ENCODE measurements around the gene FAM25G. TPM values are rescaled to one million over a fixed set of nuclear protein-coding genes. Genes with fewer than 3 reads are reported as not detected.
A peak's percentile ranks its signal among the peaks of the same experiment; 100 is the strongest.
"Not testable (repeated sequence)": the region's sequence is repeated elsewhere in the genome, so short reads cannot be mapped to it uniquely, and the experiment has no call there.

FAM25G gene
- total and polyA plus RNA-seq, 4 experiments from 2014 or later = not detected

DNA sequence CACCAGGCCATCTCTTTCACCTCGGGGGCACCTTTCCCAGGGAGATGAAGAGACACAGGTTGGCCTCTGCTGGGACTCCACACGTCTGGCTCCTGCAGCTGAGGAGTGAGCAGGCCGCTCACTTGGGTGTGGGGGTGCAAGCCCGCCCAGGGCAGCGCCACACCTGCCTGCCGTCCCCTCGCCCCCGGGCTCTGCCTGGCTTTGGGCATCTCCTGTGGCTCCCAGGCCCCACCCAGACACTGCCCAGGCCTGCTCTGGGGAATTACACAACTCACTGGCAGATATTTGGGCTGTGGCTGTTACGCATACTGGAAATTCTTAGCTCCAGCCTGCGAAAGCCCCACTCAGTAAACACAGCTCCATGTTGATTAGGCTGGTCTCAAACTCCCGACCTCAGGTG lies 7.6 kb downstream of the FAM25G start, which contains the start of gene ANXA8:
Gene ANXA8 (minus strand): TSS at position 193 of the 400 bp plus-strand sequence. CDS start 182 bp downstream, at position 11.
- CTCF ChIA-PET (ENCODE audit: partially characterized antibody); H3K4me3 ChIP-seq (ENCODE audit: low read length in 2 of 2); H3K36me3 Mint-ChIP-seq; H3K9me3 Mint-ChIP-seq; H3K27ac ChIP-seq (ENCODE audit: low read depth, low read length); H3K27ac Mint-ChIP-seq; H3K36me3 ChIP-seq (ENCODE audit: insufficient read depth, low read length); H3K27me3 Mint-ChIP-seq; H3K9me3 ChIP-seq (ENCODE audit: control insufficient read depth in 1 of 2, low read length in 2 of 2); DNase-seq; H3K4me1 ChIP-seq (ENCODE audit: insufficient read depth, low read length); H3K4me3 Mint-ChIP-seq; H3K4me1 Mint-ChIP-seq; intact Hi-C loops (cut with micrococcal nuclease); POLR2A ChIA-PET (ENCODE audit: partially characterized antibody); H3K27me3 ChIP-seq (ENCODE audit: insufficient read depth, low read length): not testable (repeated sequence)

DNA sequence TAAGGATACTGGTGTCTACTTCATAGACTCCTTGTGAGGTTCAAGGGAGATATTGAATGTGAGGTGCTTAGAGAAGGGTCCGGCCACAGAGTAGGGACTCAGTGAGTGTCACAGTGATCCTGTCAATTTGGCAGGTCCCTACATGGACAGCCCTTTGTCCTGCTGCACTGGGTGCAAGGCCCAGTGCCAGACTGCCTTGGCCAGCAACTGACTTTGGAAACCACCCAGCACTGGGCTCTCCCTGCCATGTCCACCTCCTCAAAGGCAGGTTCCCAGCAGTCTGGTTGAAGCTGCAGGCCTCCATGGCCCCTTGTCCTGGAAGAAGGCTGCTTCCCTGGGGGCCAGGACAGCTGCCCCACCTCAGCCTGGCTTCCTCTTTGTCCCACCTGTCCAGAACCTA lies 9.1 kb downstream of the FAM25G start:
- H3K4me1 ChIP-seq (ENCODE audit: insufficient read depth, low read length); CTCF ChIA-PET (ENCODE audit: partially characterized antibody); H3K27ac ChIP-seq (ENCODE audit: low read depth, low read length); H3K4me3 Mint-ChIP-seq; DNase-seq; H3K27ac Mint-ChIP-seq; POLR2A ChIA-PET (ENCODE audit: partially characterized antibody); H3K9me3 ChIP-seq (ENCODE audit: control insufficient read depth in 1 of 2, low read length in 2 of 2); H3K9me3 Mint-ChIP-seq; H3K4me3 ChIP-seq (ENCODE audit: low read length in 2 of 2); H3K27me3 ChIP-seq (ENCODE audit: insufficient read depth, low read length); H3K27me3 Mint-ChIP-seq; intact Hi-C loops (cut with micrococcal nuclease); H3K36me3 Mint-ChIP-seq; H3K4me1 Mint-ChIP-seq; H3K36me3 ChIP-seq (ENCODE audit: insufficient read depth, low read length): not testable (repeated sequence)

DNA sequence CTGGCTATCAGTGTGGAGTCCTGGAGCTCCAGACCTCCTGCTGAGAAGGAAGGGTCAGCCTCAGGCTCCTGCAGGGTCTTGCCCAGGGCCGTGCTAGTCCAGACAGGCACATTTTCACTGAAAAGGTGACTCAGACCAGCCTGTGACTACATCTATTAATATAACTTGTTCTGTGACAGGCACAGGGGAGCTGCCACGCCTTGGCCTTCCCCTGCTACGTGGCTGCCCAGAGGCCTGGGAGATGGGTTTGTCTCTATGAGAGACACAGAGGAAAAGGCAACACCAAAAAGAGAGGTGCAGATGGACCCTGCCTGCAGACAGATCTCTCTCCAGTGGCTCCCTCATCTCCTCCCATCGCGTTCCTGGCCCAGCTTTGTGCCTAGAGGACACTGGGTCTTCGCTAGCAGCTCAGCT lies 9.7 kb downstream of the FAM25G start:
- H3K4me1 Mint-ChIP-seq; H3K36me3 Mint-ChIP-seq; intact Hi-C loops (cut with micrococcal nuclease); H3K9me3 ChIP-seq (ENCODE audit: control insufficient read depth in 1 of 2, low read length in 2 of 2); H3K27ac ChIP-seq (ENCODE audit: low read depth, low read length); CTCF ChIA-PET (ENCODE audit: partially characterized antibody); H3K27ac Mint-ChIP-seq; H3K4me1 ChIP-seq (ENCODE audit: insufficient read depth, low read length); H3K27me3 Mint-ChIP-seq; DNase-seq; H3K4me3 Mint-ChIP-seq; H3K27me3 ChIP-seq (ENCODE audit: insufficient read depth, low read length); POLR2A ChIA-PET (ENCODE audit: partially characterized antibody); H3K4me3 ChIP-seq (ENCODE audit: low read length in 2 of 2); H3K9me3 Mint-ChIP-seq; H3K36me3 ChIP-seq (ENCODE audit: insufficient read depth, low read length): not testable (repeated sequence)

DNA sequence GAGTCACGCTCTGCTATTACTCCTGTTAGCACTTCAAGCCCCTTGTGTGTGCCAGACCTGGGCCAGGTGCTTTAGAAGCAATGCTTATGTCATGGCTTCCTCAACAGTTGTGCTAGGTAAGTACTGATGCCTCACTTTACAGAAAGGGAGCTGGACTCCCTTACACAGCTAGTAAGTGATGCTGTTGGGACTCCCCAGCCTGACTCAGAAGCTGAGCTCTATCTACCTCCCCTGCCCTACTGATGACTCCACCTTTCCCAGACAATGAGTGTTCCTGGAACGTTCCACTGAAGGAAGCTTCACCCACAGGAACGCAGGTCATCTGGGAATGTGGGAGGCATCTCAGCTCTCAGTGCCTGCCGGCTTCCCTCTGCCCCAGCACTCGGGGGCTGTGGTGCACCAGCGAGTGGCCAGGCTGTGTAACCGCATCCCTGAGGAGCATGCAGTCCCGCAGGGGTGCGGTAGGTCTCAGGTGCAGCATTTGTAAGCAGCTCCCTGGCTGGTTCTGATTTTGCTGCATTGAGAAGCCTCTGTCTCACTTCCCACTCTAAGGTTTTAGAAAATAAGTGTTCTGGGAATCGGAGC lies 10.2 kb downstream of the FAM25G start:
- CTCF ChIA-PET (ENCODE audit: partially characterized antibody); H3K27me3 ChIP-seq (ENCODE audit: insufficient read depth, low read length); H3K36me3 ChIP-seq (ENCODE audit: insufficient read depth, low read length); H3K4me1 Mint-ChIP-seq; intact Hi-C loops (cut with micrococcal nuclease); H3K9me3 ChIP-seq (ENCODE audit: control insufficient read depth in 1 of 2, low read length in 2 of 2); H3K27ac ChIP-seq (ENCODE audit: low read depth, low read length); DNase-seq; H3K4me1 ChIP-seq (ENCODE audit: insufficient read depth, low read length); H3K9me3 Mint-ChIP-seq; H3K36me3 Mint-ChIP-seq; H3K4me3 ChIP-seq (ENCODE audit: low read length in 2 of 2); H3K27ac Mint-ChIP-seq; H3K4me3 Mint-ChIP-seq; POLR2A ChIA-PET (ENCODE audit: partially characterized antibody); H3K27me3 Mint-ChIP-seq: not testable (repeated sequence)

DNA sequence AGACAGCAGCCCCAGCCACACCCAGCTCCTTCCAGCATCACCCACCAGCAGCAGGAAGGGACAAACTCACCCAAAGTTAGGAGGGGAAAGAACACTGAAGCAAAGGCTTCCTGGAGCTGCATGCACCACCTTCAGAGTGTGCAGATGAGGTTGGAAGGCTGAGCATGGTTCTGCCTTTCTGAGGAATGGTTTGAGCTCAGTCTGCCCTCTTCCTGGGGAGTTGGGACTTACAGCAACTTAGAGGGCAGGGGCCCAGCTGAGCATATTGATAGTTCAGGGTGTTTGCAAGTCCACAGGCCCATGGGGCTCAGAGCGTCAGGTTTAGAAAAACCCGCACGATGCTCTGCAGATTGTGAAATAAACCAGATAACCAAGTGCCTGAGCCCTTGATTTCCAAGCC lies 11.4 kb downstream of the FAM25G start:
- H3K27ac ChIP-seq (ENCODE audit: low read depth, low read length); H3K27me3 Mint-ChIP-seq; H3K4me3 Mint-ChIP-seq; H3K4me1 ChIP-seq (ENCODE audit: insufficient read depth, low read length); H3K9me3 ChIP-seq (ENCODE audit: control insufficient read depth in 1 of 2, low read length in 2 of 2); H3K4me1 Mint-ChIP-seq; CTCF ChIA-PET (ENCODE audit: partially characterized antibody); POLR2A ChIA-PET (ENCODE audit: partially characterized antibody); H3K4me3 ChIP-seq (ENCODE audit: low read length in 2 of 2); DNase-seq; intact Hi-C loops (cut with micrococcal nuclease); H3K9me3 Mint-ChIP-seq; H3K27ac Mint-ChIP-seq; H3K27me3 ChIP-seq (ENCODE audit: insufficient read depth, low read length); H3K36me3 ChIP-seq (ENCODE audit: insufficient read depth, low read length); H3K36me3 Mint-ChIP-seq: not testable (repeated sequence)

DNA sequence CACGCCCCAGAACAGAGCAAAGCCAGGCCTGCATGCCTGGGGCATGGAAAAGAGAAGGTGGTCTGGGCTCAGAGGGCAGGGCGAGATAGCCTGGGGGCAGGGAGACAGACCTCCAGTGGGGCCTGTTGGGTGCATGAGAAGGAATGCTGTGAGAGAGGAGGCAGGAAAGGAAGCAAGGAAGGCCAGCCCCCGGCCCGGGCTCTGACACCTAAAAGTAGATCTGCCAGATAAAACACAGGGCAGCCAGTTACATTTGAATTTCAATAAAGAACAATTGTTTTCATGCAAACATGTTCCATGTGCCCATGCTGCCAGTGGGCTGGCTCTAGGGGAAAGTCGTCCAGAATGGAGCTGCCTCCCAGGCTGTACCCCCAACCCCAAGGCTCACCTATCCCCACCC lies 13.4 kb downstream of the FAM25G start:
- H3K4me1 ChIP-seq (ENCODE audit: insufficient read depth, low read length); H3K36me3 ChIP-seq (ENCODE audit: insufficient read depth, low read length); H3K4me3 Mint-ChIP-seq; H3K27ac Mint-ChIP-seq; H3K27ac ChIP-seq (ENCODE audit: low read depth, low read length); H3K36me3 Mint-ChIP-seq; H3K9me3 Mint-ChIP-seq; H3K27me3 ChIP-seq (ENCODE audit: insufficient read depth, low read length); intact Hi-C loops (cut with micrococcal nuclease); H3K4me1 Mint-ChIP-seq; POLR2A ChIA-PET (ENCODE audit: partially characterized antibody); H3K9me3 ChIP-seq (ENCODE audit: control insufficient read depth in 1 of 2, low read length in 2 of 2); H3K4me3 ChIP-seq (ENCODE audit: low read length in 2 of 2); H3K27me3 Mint-ChIP-seq; CTCF ChIA-PET (ENCODE audit: partially characterized antibody): not testable (repeated sequence)
- peak in 1 of 5 donors; percentile 7 for DNase-seq

GRCh38 chr10:47477078-47477477 lies 14.4 kb downstream of the FAM25G start:
- H3K36me3 Mint-ChIP-seq; H3K9me3 Mint-ChIP-seq; H3K27me3 Mint-ChIP-seq; CTCF ChIA-PET (ENCODE audit: partially characterized antibody); H3K4me1 Mint-ChIP-seq; H3K27ac Mint-ChIP-seq; intact Hi-C loops (cut with micrococcal nuclease); H3K4me3 Mint-ChIP-seq; H3K27me3 ChIP-seq (ENCODE audit: insufficient read depth, low read length); H3K4me3 ChIP-seq (ENCODE audit: low read length in 2 of 2); H3K27ac ChIP-seq (ENCODE audit: low read depth, low read length); H3K4me1 ChIP-seq (ENCODE audit: insufficient read depth, low read length); H3K36me3 ChIP-seq (ENCODE audit: insufficient read depth, low read length); H3K9me3 ChIP-seq (ENCODE audit: control insufficient read depth in 1 of 2, low read length in 2 of 2); POLR2A ChIA-PET (ENCODE audit: partially characterized antibody): not testable (repeated sequence)
- DNase-seq = peak in 1 of 5 donors; percentile 6

DNA sequence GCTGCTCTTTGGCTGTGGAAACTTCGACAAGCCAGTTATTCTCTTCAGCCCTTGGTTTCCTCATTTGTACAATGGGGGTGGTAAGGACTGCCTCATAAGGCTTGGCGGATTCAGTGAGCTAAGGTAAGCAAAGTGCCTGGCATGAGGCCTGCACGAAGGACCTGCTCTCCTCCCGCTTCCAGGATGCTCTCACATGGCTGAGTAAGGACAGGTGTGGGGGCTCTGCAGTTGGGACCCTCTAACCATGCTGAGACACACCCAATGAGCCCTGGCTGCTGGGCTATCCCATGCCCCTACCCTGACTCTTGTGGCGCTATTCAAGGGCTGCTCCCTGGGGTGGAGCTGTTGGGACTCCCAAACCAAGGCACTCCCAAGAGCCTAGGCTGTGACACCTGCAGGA lies 16.4 kb downstream of the FAM25G start:
- H3K4me1 ChIP-seq (ENCODE audit: insufficient read depth, low read length); H3K4me3 Mint-ChIP-seq; H3K9me3 Mint-ChIP-seq; H3K4me3 ChIP-seq (ENCODE audit: low read length in 2 of 2); H3K27ac ChIP-seq (ENCODE audit: low read depth, low read length); H3K27ac Mint-ChIP-seq; intact Hi-C loops (cut with micrococcal nuclease); DNase-seq; H3K4me1 Mint-ChIP-seq; POLR2A ChIA-PET (ENCODE audit: partially characterized antibody); H3K36me3 Mint-ChIP-seq; CTCF ChIA-PET (ENCODE audit: partially characterized antibody); H3K36me3 ChIP-seq (ENCODE audit: insufficient read depth, low read length); H3K27me3 Mint-ChIP-seq; H3K9me3 ChIP-seq (ENCODE audit: control insufficient read depth in 1 of 2, low read length in 2 of 2); H3K27me3 ChIP-seq (ENCODE audit: insufficient read depth, low read length): not testable (repeated sequence)
